ENCODE measurements around the gene GPR156. TPM values are rescaled to one million over a fixed set of nuclear protein-coding genes. Genes with fewer than 3 reads are reported as not detected.

Gene GPR156
- polyA plus RNA-seq, 1 donor (not counting 4 experiments of a cell fraction or from before 2014, with no cell fraction given): 0.17 TPM

DNA sequence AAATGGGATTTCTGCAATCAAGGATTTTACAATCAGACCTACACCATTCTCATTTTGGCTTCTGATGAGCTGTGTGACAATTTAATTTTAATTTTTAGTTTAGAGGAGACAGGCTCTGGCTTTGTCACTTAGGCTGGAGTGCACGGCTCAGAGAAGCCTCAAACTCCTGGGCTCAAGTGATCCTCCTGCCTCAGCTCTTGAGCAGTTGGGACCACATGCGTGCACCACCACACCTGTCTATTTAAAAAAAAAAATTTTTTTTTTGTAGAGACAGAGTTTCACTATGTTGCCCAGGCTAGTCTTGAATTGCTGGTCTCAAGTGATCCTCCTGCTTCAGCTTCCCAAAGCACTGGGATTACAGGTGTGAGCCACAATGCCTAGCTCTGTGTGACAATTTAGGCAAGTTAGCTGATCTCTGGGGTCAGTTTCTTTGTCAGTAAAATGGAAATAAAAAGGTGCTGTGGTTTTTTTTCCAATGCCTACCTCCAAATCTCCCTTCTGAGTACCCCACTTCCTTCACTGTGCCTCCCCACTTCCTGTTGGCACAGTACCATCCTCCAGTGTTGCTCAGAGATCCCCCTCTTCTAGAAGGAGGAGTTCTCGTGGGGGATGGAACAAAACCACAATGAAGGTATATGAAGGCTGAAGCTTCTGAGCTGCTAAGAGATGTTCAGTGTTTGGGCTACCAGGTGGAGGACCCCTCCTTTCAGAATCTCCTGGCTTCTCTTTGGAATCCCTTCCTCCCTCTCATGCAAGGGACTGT is 136.7 kb downstream of the GPR156 start:
- Histone ChIP-seq H3K27ac (ENCODE audit: control insufficient read depth, insufficient read depth, low read length) (peak overlapping the region; percentile 96), H3K4me1 (ENCODE audit: control insufficient read depth, extremely low read depth, insufficient read depth, low read length) (peaks cover 68% of the 10 kb centered on the region), H3K9ac (ENCODE audit: control insufficient read depth, extremely low read depth, insufficient read depth, low read length) (peak overlapping the region; percentile 63), H3K27me3 (ENCODE audit: control insufficient read depth, extremely low read depth, insufficient read depth, low read length) (no peaks in the 10 kb centered on the region), H3K36me3 (ENCODE audit: control insufficient read depth in 2 of 2, extremely low read depth in 1 of 2, insufficient read depth in 2 of 2, low read length in 2 of 2) (no peaks in the 10 kb centered on the region), H3K4me3 (ENCODE audit: control insufficient read depth in 2 of 3, extremely low read depth in 1 of 3, insufficient read depth in 2 of 3, low read depth in 1 of 3, low read length in 3 of 3) (peak overlapping the region in 2 of 3 experiments; percentile 34 to 48), H3K79me2 (ENCODE audit: control insufficient read depth, insufficient read depth, low read length) (peaks cover 4% of the 10 kb centered on the region), H3K4me2 (ENCODE audit: control insufficient read depth, extremely low read depth, insufficient read depth, low read depth, low read length) (peak overlapping the region; percentile 68), H3K9me1 (ENCODE audit: control insufficient read depth, extremely low read depth, insufficient read depth, low read length) (no peaks in the 10 kb centered on the region), H3K9me3 (ENCODE audit: control insufficient read depth, low read depth, low read length) (no peaks in the 10 kb centered on the region), H4K20me1 (ENCODE audit: control insufficient read depth, extremely low read depth, insufficient read depth, low read length) (no peaks in the 10 kb centered on the region), H2AFZ (ENCODE audit: control insufficient read depth, low read length) (no peak overlapping the region)
- no peak for DNase-seq (ENCODE audit: low read depth, low spot score)
- FAIRE-seq: no peak
- TF ChIP-seq, protein P1, sequence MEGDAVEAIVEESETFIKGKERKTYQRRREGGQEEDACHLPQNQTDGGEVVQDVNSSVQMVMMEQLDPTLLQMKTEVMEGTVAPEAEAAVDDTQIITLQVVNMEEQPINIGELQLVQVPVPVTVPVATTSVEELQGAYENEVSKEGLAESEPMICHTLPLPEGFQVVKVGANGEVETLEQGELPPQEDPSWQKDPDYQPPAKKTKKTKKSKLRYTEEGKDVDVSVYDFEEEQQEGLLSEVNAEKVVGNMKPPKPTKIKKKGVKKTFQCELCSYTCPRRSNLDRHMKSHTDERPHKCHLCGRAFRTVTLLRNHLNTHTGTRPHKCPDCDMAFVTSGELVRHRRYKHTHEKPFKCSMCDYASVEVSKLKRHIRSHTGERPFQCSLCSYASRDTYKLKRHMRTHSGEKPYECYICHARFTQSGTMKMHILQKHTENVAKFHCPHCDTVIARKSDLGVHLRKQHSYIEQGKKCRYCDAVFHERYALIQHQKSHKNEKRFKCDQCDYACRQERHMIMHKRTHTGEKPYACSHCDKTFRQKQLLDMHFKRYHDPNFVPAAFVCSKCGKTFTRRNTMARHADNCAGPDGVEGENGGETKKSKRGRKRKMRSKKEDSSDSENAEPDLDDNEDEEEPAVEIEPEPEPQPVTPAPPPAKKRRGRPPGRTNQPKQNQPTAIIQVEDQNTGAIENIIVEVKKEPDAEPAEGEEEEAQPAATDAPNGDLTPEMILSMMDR (optimal IDR thresholded peaks at IDR 0.05 in 1 of 3, IDR thresholded peaks at IDR 0.05 in 1 of 3, conservative IDR thresholded peaks at IDR 0.05 in 1 of 3; ENCODE audit: extremely low read depth in 1 of 3, insufficient read depth in 2 of 3, low read length in 3 of 3): no peak
- dilution Hi-C loops (cut with MboI; ENCODE audit: extremely low pct_ligation_motif_present, low sequenced_read_pairs): no loop called here

DNA sequence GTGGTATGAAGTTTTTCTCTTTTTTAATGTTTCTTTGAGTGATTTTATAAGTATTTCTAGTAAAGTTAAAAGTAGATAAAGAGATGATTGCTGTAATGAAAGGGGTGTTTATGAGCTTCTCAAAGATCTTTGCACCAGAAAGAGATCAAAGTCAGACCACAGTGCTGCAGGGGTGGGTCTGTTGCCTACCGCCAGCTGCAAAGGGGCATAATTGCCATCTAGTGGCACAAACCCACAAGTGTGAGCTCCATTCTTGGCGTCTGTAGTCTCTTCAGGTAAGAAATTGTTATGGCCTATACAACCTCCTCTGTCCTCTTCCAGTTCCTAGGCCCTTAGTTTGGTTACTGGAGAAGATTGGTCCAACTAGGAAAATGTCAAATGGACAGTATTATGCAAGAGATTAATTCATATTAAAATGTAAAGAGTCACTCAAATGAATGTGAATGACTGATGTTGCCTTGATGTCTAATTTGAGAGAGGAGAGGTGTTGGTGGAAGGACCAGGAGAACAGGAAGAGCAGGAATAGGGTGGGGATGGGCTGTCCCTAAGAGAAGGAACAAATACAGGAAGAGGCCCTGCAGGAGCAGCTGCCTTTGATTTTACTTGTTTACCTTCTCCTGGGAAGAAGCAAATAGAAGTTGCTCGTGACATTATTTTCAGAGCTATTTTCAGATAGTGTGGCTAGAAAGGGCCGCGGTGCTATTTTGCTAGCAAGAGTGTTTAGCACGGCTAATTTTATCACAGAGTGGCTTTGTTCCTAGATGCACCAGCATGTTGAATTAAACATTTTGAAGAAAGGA is 137.8 kb downstream of the GPR156 start:
- no peaks in the 10 kb centered on the region for H3K27me3 ChIP-seq (ENCODE audit: control insufficient read depth, extremely low read depth, insufficient read depth, low read length)
- H3K4me3 ChIP-seq (ENCODE audit: control insufficient read depth in 2 of 3, extremely low read depth in 1 of 3, insufficient read depth in 2 of 3, low read depth in 1 of 3, low read length in 3 of 3): peak overlapping the region; percentile 16 to 48 (median 34)
- H3K36me3 ChIP-seq (ENCODE audit: control insufficient read depth in 2 of 2, extremely low read depth in 1 of 2, insufficient read depth in 2 of 2, low read length in 2 of 2): no peaks in the 10 kb centered on the region
- H3K4me2 ChIP-seq (ENCODE audit: control insufficient read depth, extremely low read depth, insufficient read depth, low read depth, low read length): peak overlapping the region; percentile 68
- H3K9me3 ChIP-seq (ENCODE audit: control insufficient read depth, low read depth, low read length): no peaks in the 10 kb centered on the region
- H3K79me2 ChIP-seq (ENCODE audit: control insufficient read depth, insufficient read depth, low read length): peaks cover 4% of the 10 kb centered on the region
- no peaks in the 10 kb centered on the region for H3K9me1 ChIP-seq (ENCODE audit: control insufficient read depth, extremely low read depth, insufficient read depth, low read length)
- DNase-seq (ENCODE audit: low read depth, low spot score): no peak
- no peaks in the 10 kb centered on the region for H4K20me1 ChIP-seq (ENCODE audit: control insufficient read depth, extremely low read depth, insufficient read depth, low read length)
- FAIRE-seq: peak; percentile 67
- H3K27ac ChIP-seq (ENCODE audit: control insufficient read depth, insufficient read depth, low read length): peak overlapping the region; percentile 96
- H3K4me1 ChIP-seq (ENCODE audit: control insufficient read depth, extremely low read depth, insufficient read depth, low read length): peaks cover 58% of the 10 kb centered on the region
- H2AFZ ChIP-seq (ENCODE audit: control insufficient read depth, low read length): no peak overlapping the region
- H3K9ac ChIP-seq (ENCODE audit: control insufficient read depth, extremely low read depth, insufficient read depth, low read length): peak overlapping the region; percentile 63
- TF ChIP-seq, protein P1 (optimal IDR thresholded peaks at IDR 0.05 in 1 of 3, IDR thresholded peaks at IDR 0.05 in 1 of 3, conservative IDR thresholded peaks at IDR 0.05 in 1 of 3; ENCODE audit: extremely low read depth in 1 of 3, insufficient read depth in 2 of 3, low read length in 3 of 3): peak; percentile 50 to 85 (median 62)
- no peak for TF ChIP-seq EZH2 (IDR thresholded peaks at IDR 0.05; ENCODE audit: low read length)
- dilution Hi-C loops (cut with MboI; ENCODE audit: extremely low pct_ligation_motif_present, low sequenced_read_pairs): no loop called here

Measured in keratinocyte (primary cell).